Measurements from ENCODE around the gene KIRREL1. TPM values are rescaled to one million over a fixed set of nuclear protein-coding genes. Genes with fewer than 3 reads are reported as not detected.

KIRREL1 gene
- total RNA-seq, 1 experiment from 2014 or later, result 101 TPM

- ChIA-PET CTCF (interaction anchor here (0.5 to 13.4 kb wide), 10 partner anchors 9 to 158 kb away, joined by 3 to 210 read pairs (median 4); no protein-coding TSS in a partner anchor), POLR2A (interaction anchor here (0.5 to 0.9 kb wide), 3 partner anchors 9 to 683 kb away, joined by 3 read pairs; no protein-coding TSS in a partner anchor)
- Mint-ChIP-seq H3K27me3 (ENCODE audit: insufficient read depth, unreplicated experiment) (no peaks in the 10 kb centered on the region), H3K27ac (ENCODE audit: low read depth, unreplicated experiment) (no peak overlapping the region), H3K9me3 (ENCODE audit: unreplicated experiment) (no peaks in the 10 kb centered on the region), H3K36me3 (ENCODE audit: insufficient read depth, unreplicated experiment) (no peaks in the 10 kb centered on the region), H3K4me1 (ENCODE audit: insufficient read depth, unreplicated experiment) (peaks cover 20% of the 10 kb centered on the region), H3K4me3 (ENCODE audit: unreplicated experiment) (no peak overlapping the region)
- no peak for DNase-seq (ENCODE audit: unreplicated experiment)
- no TSS peak for BruUV-seq (replicated peaks)
- TF ChIP-seq, protein P1, sequence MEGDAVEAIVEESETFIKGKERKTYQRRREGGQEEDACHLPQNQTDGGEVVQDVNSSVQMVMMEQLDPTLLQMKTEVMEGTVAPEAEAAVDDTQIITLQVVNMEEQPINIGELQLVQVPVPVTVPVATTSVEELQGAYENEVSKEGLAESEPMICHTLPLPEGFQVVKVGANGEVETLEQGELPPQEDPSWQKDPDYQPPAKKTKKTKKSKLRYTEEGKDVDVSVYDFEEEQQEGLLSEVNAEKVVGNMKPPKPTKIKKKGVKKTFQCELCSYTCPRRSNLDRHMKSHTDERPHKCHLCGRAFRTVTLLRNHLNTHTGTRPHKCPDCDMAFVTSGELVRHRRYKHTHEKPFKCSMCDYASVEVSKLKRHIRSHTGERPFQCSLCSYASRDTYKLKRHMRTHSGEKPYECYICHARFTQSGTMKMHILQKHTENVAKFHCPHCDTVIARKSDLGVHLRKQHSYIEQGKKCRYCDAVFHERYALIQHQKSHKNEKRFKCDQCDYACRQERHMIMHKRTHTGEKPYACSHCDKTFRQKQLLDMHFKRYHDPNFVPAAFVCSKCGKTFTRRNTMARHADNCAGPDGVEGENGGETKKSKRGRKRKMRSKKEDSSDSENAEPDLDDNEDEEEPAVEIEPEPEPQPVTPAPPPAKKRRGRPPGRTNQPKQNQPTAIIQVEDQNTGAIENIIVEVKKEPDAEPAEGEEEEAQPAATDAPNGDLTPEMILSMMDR (IDR thresholded peaks at IDR 0.05; ENCODE audit: unreplicated experiment), result no peak
- intact Hi-C loops (cut with micrococcal nuclease), result no loop called here
Measured at GRCh38 chr1:158045639-158046038, 52.2 kb downstream of the KIRREL1 start.

DNA sequence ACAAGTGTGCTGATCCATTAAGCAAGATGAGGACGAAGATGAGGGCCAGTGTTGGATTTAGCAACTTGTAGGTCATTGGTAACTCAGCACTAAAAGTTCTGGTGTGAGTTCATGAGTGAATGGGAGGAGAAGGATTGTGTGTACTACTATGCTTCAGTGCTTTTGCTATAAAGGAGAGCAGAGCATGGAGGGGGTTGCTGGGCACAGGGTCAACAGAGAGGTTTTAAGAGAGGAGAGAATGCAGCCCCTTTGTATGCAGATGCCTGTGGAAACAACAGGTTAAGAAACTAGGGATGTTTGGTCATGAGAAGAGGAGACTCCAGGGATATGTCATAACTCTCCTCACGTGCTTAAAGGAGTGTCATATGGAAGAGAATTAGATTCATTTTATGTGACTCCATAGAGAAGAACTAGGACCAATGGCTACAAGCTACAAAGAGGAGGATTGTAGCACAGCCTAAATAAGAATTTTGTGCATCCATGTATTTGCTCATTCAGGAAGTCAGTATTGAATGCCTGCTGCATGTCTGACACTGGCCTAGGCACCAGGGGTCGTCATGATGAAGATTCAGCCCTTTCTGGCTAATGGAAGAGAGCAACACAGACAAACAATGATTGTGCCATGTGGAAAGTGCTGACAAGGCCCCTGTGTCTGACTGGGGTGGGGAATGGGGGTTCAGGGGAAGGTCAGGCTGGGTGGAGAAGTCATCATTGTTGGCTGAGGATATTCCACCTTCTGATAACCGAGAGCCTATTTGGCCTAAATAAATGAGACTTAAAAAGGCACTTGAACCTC lies 53.5 kb downstream of the KIRREL1 start:
- H3K27ac Mint-ChIP-seq (ENCODE audit: low read depth, unreplicated experiment), result no peak overlapping the region
- no peaks in the 10 kb centered on the region for H3K9me3 Mint-ChIP-seq (ENCODE audit: unreplicated experiment)
- intact Hi-C loops (cut with micrococcal nuclease), result no loop called here
- peaks cover 6% of the 10 kb centered on the region for H3K36me3 Mint-ChIP-seq (ENCODE audit: insufficient read depth, unreplicated experiment)
- POLR2A ChIA-PET, result no interaction called here
- no peak overlapping the region for H3K4me3 Mint-ChIP-seq (ENCODE audit: unreplicated experiment)
- no peak for DNase-seq (ENCODE audit: unreplicated experiment)
- H3K27me3 Mint-ChIP-seq (ENCODE audit: insufficient read depth, unreplicated experiment), result no peaks in the 10 kb centered on the region
- TF ChIP-seq, protein P1 (IDR thresholded peaks at IDR 0.05; ENCODE audit: unreplicated experiment), result no peak
- CTCF ChIA-PET, result interaction anchor here (0.7 to 4.0 kb wide), 7 partner anchors 10 to 55 kb away, joined by 4 to 29 read pairs (median 10); no protein-coding TSS in a partner anchor
- BruUV-seq (replicated peaks), result no TSS peak
- peaks cover 16% of the 10 kb centered on the region for H3K4me1 Mint-ChIP-seq (ENCODE audit: insufficient read depth, unreplicated experiment)

DNA sequence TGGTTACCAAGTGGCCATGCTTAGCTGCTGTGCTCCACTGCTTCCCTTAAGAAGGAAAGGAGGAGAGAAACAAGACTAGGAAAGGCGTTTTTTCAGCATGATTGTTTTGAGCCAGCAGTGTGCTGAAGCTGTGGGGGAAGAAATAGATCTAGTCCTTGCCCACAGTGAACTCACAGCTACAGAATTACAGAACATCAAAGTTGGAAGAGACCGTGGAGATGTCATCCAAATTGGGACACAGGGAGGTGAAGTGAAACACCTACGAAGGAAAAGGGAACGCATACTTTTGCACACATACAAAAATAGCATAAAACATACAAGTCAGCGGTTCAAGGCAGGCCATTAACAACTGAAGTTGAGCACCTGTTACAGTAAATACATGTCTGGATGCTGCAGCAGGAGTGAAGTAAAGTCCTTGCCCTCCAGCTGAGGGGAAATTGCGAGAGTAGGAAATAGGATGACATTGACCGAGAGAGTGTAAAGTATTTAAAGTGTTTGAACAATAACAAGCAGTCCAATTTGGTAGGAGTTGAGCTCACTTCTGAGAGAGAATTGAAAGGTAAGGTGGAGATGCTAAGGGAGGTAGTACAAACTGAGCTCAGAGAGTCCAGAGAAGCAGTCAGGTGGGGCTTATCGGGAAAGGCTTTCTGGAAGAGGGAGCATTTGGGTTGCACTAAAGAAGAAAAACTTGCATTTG lies 55.1 kb downstream of the KIRREL1 start:
- Mint-ChIP-seq H3K4me3 (ENCODE audit: unreplicated experiment) (no peak overlapping the region), H3K9me3 (ENCODE audit: unreplicated experiment) (no peaks in the 10 kb centered on the region), H3K36me3 (ENCODE audit: insufficient read depth, unreplicated experiment) (peaks cover 10% of the 10 kb centered on the region), H3K27ac (ENCODE audit: low read depth, unreplicated experiment) (no peak overlapping the region), H3K4me1 (ENCODE audit: insufficient read depth, unreplicated experiment) (peaks cover 21% of the 10 kb centered on the region), H3K27me3 (ENCODE audit: insufficient read depth, unreplicated experiment) (no peaks in the 10 kb centered on the region)
- DNase-seq (ENCODE audit: unreplicated experiment), result no peak
- ChIA-PET CTCF (interaction anchor here (0.6 to 4.0 kb wide), 10 partner anchors 9 to 85 kb away, joined by 3 to 29 read pairs (median 6); no protein-coding TSS in a partner anchor), POLR2A (interaction anchor here (0.6 kb wide), 1 partner anchor 16 kb away, joined by 3 read pairs; no protein-coding TSS in a partner anchor)
- no TSS peak for BruUV-seq (replicated peaks)
- intact Hi-C loops (cut with micrococcal nuclease), result no loop called here
- TF ChIP-seq, protein P1 (IDR thresholded peaks at IDR 0.05; ENCODE audit: unreplicated experiment), result no peak

- TF ChIP-seq, protein P1 (IDR thresholded peaks at IDR 0.05; ENCODE audit: unreplicated experiment), result no peak
- Mint-ChIP-seq H3K4me1 (ENCODE audit: insufficient read depth, unreplicated experiment) (peaks cover 23% of the 10 kb centered on the region), H3K36me3 (ENCODE audit: insufficient read depth, unreplicated experiment) (peaks cover 19% of the 10 kb centered on the region), H3K27ac (ENCODE audit: low read depth, unreplicated experiment) (no peak overlapping the region), H3K27me3 (ENCODE audit: insufficient read depth, unreplicated experiment) (no peaks in the 10 kb centered on the region), H3K4me3 (ENCODE audit: unreplicated experiment) (no peak overlapping the region), H3K9me3 (ENCODE audit: unreplicated experiment) (no peaks in the 10 kb centered on the region)
- ChIA-PET CTCF (interaction anchor here (0.6 to 1.5 kb wide), 6 partner anchors 8 to 1708 kb away, joined by 3 to 6 read pairs (median 3); no protein-coding TSS in a partner anchor), POLR2A (interaction anchor here (1.4 kb wide), 1 partner anchor 20 kb away, joined by 3 read pairs; no protein-coding TSS in a partner anchor)
- intact Hi-C loops (cut with micrococcal nuclease), result no loop called here
- no TSS peak for BruUV-seq (replicated peaks)
- DNase-seq (ENCODE audit: unreplicated experiment), result no peak
Measured at GRCh38 chr1:158049853-158050252, 56.4 kb downstream of the KIRREL1 start.
